Thoracic aorta (tissue), 2 donors: ENCODE measurements around the gene PERM1. TPM values are rescaled to one million over a fixed set of nuclear protein-coding genes. Genes with fewer than 3 reads are reported as not detected.

Source experiments
- ATAC-seq: fragments of 150-250 bp; one replicate; pipeline ENCODE4 v1.8.0; 2017; ENCODE audit warnings: low read depth; ENCODE audit not compliant: insufficient number of reproducible peaks, low FRiP score
- DNase-seq: peaks from one replicate; pipeline ENCODE4 v3.0.0-alpha.2; 2020; ENCODE audit warnings: low spot score
- H3K27ac ChIP-seq, 2 donors: fragments of 200-600 bp; sonication (generic); 1 replicate in 1 of 2; 2 replicates in 1 of 2; pipeline ENCODE4 v1.5.1; 2016; ENCODE audit warnings: mild to moderate bottlenecking in 2 of 2, moderate library complexity in 2 of 2
- H3K27me3 ChIP-seq: fragments of 200-600 bp; sonication (generic); replicated peaks from 2 replicates; pipeline ENCODE4 v1.6.0; 2016; ENCODE audit warnings: mild to moderate bottlenecking; ENCODE audit not compliant: insufficient read depth
- H3K36me3 ChIP-seq: fragments of 200-600 bp; sonication (generic); one replicate; pipeline ENCODE4 v1.5.1; 2016
- H3K4me1 ChIP-seq, 2 donors: fragments of 200-600 bp; sonication (generic); 1 replicate in 1 of 2; 2 replicates in 1 of 2; pipeline versions ENCODE4 v1.5.1 to v1.6.0; 2016; ENCODE audit warnings: low read depth in 2 of 2, mild to moderate bottlenecking in 1 of 2; ENCODE audit not compliant: control insufficient read depth in 1 of 2
- H3K4me3 ChIP-seq: fragments of 200-600 bp; sonication (generic); 2 replicates; pipeline ENCODE4 v1.5.1; 2016; ENCODE audit warnings: mild to moderate bottlenecking
- H3K9me3 ChIP-seq: fragments of 200-600 bp; sonication (generic); 2 replicates; pipeline ENCODE4 v1.5.1; 2016
- CTCF ChIP-seq: fragments of 200-600 bp; sonication (generic); IDR thresholded peaks from one replicate; pipeline ENCODE4 v1.5.1; 2019; ENCODE audit warnings: antibody characterized with exemption
- total RNA-seq, 2 donors: library from RNA; depleted of rRNA; stranded (reverse); fragments of >200 nt; gene quantifications; one replicate each; pipeline versions ENCODE4 v1.1.0 to v1.2.3, GENCODE V29; 2016

PERM1 gene
- total RNA-seq, 2 donors from 2014 or later = 0.54 to 0.99 TPM

GRCh38 chr1:955474-955873 lies 26.4 kb downstream of the PERM1 start:
- no peaks in the 10 kb centered on the region for H3K27me3 ChIP-seq
- H3K4me3 ChIP-seq = no peak overlapping the region
- no peak overlapping the region for H3K27ac ChIP-seq
- no peak for DNase-seq
- no peak for TF ChIP-seq CTCF
- peaks cover 57% of the 10 kb centered on the region for H3K36me3 ChIP-seq
- no peaks in the 10 kb centered on the region for H3K9me3 ChIP-seq
- no peak for ATAC-seq
- peaks cover 15 to 28% of the 10 kb centered on the region in 2 donors for H3K4me1 ChIP-seq

- H3K27me3 ChIP-seq = no peaks in the 10 kb centered on the region
- no peaks in the 10 kb centered on the region for H3K9me3 ChIP-seq
- no peak overlapping the region for H3K4me3 ChIP-seq
- TF ChIP-seq CTCF = no peak
- H3K27ac ChIP-seq = no peak overlapping the region
- DNase-seq = no peak
- H3K36me3 ChIP-seq = peaks cover 61% of the 10 kb centered on the region
- H3K4me1 ChIP-seq = peaks cover 13 to 25% of the 10 kb centered on the region in 2 donors
- ATAC-seq = no peak
Observed at GRCh38 chr1:954927-955326, 27.0 kb downstream of the PERM1 start.

- peaks cover 73% of the 10 kb centered on the region for H3K36me3 ChIP-seq
- peaks cover 9 to 17% of the 10 kb centered on the region in 2 donors for H3K4me1 ChIP-seq
- no peaks in the 10 kb centered on the region for H3K27me3 ChIP-seq
- no peak overlapping the region for H3K4me3 ChIP-seq
- DNase-seq (no peak), ATAC-seq (no peak)
- H3K27ac ChIP-seq = no peak overlapping the region
- no peaks in the 10 kb centered on the region for H3K9me3 ChIP-seq
- no peak for TF ChIP-seq CTCF
Observed at GRCh38 chr1:953524-954320, 28.2 kb downstream of the PERM1 start.

GRCh38 chr1:952603-953002 lies 29.3 kb downstream of the PERM1 start:
- Histone ChIP-seq H3K27ac (no peak overlapping the region), H3K9me3 (no peaks in the 10 kb centered on the region), H3K27me3 (no peaks in the 10 kb centered on the region), H3K4me3 (no peak overlapping the region), H3K36me3 (peaks cover 84% of the 10 kb centered on the region), H3K4me1 (peaks cover 3 to 6% of the 10 kb centered on the region in 2 donors)
- TF ChIP-seq CTCF = no peak
- ATAC-seq = no peak
- no peak for DNase-seq

- Histone ChIP-seq H3K27ac (no peak overlapping the region), H3K4me1 (peaks cover 0 to 2% of the 10 kb centered on the region in 2 donors), H3K9me3 (no peaks in the 10 kb centered on the region), H3K4me3 (no peak overlapping the region), H3K36me3 (peaks cover 88% of the 10 kb centered on the region), H3K27me3 (no peaks in the 10 kb centered on the region)
- DNase-seq (no peak), ATAC-seq (no peak)
- no peak for TF ChIP-seq CTCF
Observed at GRCh38 chr1:952201-952600, 29.7 kb downstream of the PERM1 start.
